ENCODE data around the gene UBL7.

Gene UBL7

DNA sequence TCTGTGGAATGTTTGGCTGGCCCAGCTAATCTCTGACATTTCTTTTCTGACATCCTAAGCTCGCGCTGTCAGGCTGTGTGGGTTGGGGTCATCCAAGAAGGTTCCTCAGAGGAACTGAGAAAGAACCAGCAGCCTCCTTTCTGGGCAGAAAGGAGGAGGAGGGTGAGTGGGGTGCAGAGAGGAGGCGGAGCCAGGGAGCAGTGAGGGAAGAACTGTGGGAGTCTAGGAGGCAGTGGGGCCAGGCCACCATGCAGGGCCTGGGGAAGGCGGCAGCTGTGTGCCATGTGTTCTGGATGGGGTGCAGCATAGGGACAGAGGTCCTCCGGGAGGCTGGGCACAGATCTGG lies 32.5 kb downstream of the UBL7 start:
- no peaks in the 10 kb centered on the region for H3K27me3 Mint-ChIP-seq
- peak overlapping the region; percentile 96 for H3K27ac Mint-ChIP-seq
- peaks cover 74 to 91% of the 10 kb centered on the region in 2 donors for H3K4me1 Mint-ChIP-seq
- no peaks in the 10 kb centered on the region for H3K9me3 Mint-ChIP-seq
- peak overlapping the region; percentile 91 to 94 for H3K4me3 Mint-ChIP-seq
- ATAC-seq (replicated peaks) (peak; percentile 64 to 65), DNase-seq (peak; percentile 59)
- H3K36me3 Mint-ChIP-seq = peaks cover 85 to 93% of the 10 kb centered on the region in 2 donors

DNA sequence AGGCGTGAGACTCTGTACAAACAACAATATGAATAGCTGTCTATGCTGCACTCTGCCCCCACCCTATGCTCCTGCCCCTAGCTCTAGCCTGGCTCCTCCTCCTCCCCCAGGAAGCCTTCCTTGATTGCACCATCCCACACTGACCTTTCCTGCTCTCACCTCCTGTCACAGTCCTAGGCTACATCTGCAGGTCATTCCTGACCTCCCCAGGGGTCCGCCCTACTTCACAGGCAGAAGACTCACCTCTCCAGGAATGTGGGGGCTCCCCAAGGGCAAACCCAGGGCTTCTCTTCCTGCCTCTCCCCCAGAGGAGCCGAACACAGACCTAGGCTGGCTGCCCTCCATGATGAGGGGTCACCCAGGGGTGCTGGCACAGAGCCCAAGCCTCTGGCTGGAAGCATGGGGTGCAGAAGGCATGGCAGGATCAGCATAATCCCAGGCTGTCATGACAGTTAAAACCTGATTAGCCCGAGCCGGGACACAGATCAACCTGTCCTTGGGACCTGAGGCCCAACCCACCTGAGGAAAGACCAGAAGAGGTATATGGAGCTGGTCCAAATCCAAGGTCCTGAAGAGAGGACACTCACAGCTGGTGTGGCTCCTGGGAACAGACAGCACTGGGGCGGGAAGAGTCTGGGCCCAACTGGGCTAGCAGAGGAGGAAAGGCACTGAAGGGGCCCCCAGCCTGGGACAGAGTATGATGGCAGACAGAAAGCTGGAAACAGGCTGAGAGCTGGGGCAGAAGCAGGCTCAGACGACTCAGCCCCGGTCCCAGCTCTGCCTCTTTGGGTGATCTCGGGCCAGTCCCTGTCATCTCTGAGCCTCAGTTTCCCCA lies 33.1 kb downstream of the UBL7 start:
- peak overlapping the region; percentile 91 to 94 for H3K4me3 Mint-ChIP-seq

DNA sequence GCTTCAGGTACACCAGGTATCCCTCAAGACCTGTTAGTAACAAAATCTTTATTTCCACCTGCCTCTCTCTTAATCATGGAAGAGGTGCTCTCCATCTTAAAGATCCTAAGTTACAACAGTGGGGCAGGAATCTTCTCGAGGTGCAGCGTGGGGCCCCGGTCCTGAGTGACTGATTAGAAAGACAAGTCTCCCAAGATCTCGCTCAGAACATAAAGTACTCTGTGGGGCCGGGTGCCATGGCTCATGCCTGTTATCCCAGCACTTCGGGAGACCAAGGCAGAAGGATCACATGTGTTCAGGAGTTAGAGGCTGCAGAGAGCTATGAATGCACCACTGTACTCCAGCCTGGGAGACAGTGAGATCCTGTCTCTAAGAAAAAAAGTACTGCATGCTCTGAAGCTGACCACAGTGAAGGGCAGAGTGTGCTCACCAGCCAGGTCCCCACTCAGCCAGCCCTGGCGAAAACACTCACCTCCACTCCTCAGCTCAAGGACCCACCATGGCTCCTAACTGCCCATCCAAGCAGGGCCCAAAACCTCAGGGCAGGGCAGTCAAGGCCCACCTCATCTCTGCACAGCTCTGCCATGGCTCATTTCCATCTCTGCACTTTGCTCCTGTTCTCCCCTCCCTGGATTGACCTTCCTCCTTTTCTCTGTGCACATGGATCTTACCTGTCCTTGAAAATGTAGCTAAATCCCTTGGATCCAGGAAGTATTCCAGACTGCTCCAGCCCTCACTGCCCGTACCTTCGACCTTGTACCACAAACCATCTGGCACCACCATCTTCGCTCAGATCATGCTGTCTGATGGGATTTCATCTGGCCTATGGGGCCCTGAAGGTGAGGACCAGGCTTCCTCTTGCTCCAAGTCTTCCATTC lies 34.3 kb downstream of the UBL7 start:
- DNase-seq = no peak
- peak overlapping the region; percentile 91 to 94 for H3K4me3 Mint-ChIP-seq
- peak overlapping the region; percentile 92 for H3K27ac Mint-ChIP-seq
- H3K27me3 Mint-ChIP-seq = no peaks in the 10 kb centered on the region
- H3K4me1 Mint-ChIP-seq = peaks cover 86 to 99% of the 10 kb centered on the region in 2 donors
- no peaks in the 10 kb centered on the region for H3K9me3 Mint-ChIP-seq
- peaks cover 83 to 96% of the 10 kb centered on the region in 2 donors for H3K36me3 Mint-ChIP-seq
- ATAC-seq (replicated peaks) = no peak

More for the DNA sequence above, 33.1 kb downstream of the UBL7 start:
- no peaks in the 10 kb centered on the region for H3K27me3 Mint-ChIP-seq
- H3K4me1 Mint-ChIP-seq = peaks cover 79 to 97% of the 10 kb centered on the region in 2 donors
- peaks cover 85 to 98% of the 10 kb centered on the region in 2 donors for H3K36me3 Mint-ChIP-seq
- DNase-seq (no peak), ATAC-seq (replicated peaks) (no peak)
- peak overlapping the region; percentile 96 for H3K27ac Mint-ChIP-seq
- no peaks in the 10 kb centered on the region for H3K9me3 Mint-ChIP-seq

DNA sequence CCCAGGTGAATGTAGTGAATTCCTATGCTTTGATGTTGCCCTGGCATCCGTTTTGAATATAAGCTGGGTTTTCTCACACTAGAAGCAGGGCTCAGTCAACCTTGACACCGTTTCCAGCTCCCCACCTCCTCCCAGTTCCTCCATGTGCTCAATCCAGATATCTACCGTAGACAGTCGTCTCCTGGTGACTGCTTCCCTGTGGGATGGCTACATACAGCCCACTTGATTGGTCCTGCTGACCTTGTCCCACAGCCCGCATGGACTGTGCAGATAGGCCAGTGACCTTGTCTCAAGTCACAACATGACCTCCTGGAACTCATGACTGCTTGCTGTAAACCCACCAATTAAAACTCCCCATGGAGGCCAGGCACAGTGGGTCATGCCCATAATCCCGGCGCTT lies 35.3 kb downstream of the UBL7 start:
- Mint-ChIP-seq H3K4me1 (peaks cover 86 to 100% of the 10 kb centered on the region in 2 donors), H3K4me3 (peak overlapping the region; percentile 91 to 94)

DNA sequence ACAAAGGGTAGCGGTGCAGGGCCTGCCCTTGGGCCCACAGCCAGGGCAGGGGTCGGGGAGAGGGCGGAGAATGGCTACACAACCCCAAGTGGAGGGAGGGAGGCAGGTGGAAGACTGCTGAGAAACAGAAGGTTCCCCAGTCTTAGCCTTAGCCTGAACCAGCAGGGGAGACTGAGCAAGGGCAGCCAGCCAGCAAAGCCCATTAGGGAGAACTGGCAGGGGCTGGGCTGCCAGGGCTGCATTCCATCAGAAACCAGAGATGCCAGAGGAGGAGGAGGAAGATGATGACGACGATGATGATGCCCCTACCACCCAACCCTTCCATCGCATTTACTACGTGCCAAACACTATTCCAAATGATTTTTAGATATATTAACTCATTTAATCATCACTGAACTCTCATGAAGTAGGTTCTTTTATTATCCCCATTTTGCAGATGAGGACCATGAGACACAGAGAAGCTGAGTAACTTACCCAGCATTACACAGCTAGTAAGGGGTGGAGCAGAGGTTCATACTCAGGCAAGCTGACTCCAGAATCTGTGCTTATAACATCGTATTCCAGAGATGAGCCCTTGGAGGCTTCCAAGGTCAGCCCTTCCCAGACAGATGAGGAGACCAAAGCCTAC lies 35.9 kb downstream of the UBL7 start:
- DNase-seq (no peak), ATAC-seq (replicated peaks) (no peak)
- H3K27ac Mint-ChIP-seq = peak overlapping the region; percentile 92
- H3K36me3 Mint-ChIP-seq = peaks cover 84 to 96% of the 10 kb centered on the region in 2 donors
- H3K9me3 Mint-ChIP-seq = no peaks in the 10 kb centered on the region
- H3K27me3 Mint-ChIP-seq = no peaks in the 10 kb centered on the region
- H3K4me3 Mint-ChIP-seq = peak overlapping the region; percentile 91 to 94
- peaks cover 90 to 100% of the 10 kb centered on the region in 2 donors for H3K4me1 Mint-ChIP-seq

More for the DNA sequence above, 35.3 kb downstream of the UBL7 start:
- ATAC-seq (replicated peaks) (no peak), DNase-seq (no peak)
- Mint-ChIP-seq H3K36me3 (peaks cover 84 to 96% of the 10 kb centered on the region in 2 donors), H3K27ac (peak overlapping the region; percentile 92), H3K27me3 (no peaks in the 10 kb centered on the region), H3K9me3 (no peaks in the 10 kb centered on the region)

DNA sequence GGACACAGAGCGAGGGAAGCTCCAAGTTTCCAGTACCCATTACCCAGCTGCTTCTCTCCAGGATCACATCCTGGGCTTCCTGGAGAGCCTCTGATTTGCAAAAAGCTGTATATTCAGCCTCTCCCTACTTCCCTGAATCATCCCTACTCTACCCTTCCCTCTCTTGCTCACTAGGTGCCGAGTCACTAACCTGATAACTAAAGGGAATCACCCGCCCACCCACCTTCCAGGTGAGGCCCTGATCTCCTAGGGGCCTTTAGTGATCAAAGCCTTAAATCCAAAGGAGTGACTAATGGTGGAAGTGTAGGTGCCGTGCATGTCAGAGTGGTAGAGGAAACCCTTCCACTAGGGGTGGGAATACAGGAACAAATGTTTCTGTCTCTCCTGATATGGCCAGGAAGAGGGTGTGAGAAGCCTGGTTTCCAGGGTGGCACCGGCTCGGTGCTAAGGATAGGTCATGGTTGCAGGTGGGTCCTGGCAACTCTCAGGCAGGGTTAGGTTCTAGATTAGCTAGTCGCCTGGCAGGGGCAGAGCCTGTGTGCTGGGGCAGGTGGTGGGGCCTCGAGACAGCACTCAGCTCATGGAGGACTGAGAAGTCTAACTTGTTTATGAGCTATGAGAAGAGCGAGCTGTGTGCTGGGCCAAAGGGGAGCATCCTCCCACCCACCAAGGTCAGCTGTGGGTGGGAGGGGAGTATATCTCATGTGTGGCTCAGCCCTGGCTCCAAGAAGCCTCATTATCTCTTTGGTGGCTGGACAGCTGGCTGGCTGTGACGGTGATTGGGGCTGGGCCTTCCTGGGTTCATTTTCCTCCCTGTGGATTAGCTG lies 37.3 kb downstream of the UBL7 start:
- Mint-ChIP-seq H3K36me3 (peaks cover 82 to 92% of the 10 kb centered on the region in 2 donors), H3K9me3 (no peaks in the 10 kb centered on the region), H3K4me3 (peak overlapping the region; percentile 83 to 85), H3K27me3 (no peaks in the 10 kb centered on the region), H3K27ac (peak overlapping the region; percentile 91), H3K4me1 (peaks cover 84 to 100% of the 10 kb centered on the region in 2 donors)
- DNase-seq = no peak
- ATAC-seq (replicated peaks) = no peak

DNA sequence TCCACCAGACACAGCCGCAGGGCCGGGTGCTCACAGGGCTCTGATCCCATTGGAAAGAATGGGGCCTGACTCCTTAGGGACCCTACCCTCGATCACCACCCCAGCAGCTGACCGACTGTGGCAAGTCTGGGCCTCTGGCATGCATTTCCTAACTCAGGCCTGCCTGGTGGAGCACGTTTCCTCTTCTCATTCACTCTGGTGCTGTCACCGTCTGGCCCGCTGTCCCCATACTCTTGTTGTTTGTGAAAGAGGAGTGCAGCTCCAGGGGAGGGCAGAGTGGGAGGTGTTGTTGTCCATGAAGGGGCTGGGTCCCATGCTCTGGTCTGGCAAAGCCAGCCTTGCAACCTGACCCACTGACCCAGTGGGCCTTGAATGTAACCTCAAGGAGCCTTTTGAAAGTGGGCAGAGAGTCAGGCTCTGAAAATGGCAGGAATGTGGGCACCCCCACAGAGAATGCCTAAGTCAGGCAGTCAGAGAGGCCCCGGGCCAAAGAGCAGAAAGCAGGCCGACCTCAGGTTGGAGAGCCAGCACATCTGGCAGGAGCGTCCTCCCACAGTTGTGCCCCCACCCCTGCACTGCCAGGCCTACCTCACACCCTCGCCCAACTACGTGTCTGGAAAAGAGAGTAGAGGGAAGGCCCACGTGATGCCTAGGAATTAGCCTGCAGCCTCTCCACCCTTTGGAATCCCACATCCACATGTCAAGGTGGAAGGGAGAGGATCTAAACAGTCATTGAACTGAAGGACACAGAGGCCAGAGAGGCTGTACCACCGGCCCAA lies 38.1 kb downstream of the UBL7 start:
- H3K4me3 Mint-ChIP-seq = peak overlapping the region; percentile 83 to 85
- DNase-seq = no peak
- peak overlapping the region; percentile 93 for H3K27ac Mint-ChIP-seq

DNA sequence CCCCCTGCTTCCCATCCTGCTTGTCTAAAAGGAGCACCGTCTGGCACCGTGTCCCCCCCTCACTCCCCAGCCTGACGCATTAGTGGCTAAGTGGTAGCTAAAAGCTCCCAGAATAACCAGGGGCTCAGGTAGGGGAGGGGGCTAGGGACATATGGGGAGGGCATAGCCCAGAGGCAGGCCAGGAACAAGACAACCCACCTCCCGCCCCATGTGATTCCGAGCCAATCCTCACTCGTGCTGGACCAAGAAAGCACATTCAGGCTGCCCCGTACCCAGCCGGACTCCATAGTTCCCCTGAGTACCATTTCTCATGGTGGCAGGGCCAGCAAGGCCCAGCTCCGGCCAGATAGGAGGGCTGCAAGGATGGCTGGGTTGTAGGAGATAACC lies 38.7 kb downstream of the UBL7 start:
- Mint-ChIP-seq H3K36me3 (peaks cover 83 to 92% of the 10 kb centered on the region in 2 donors), H3K27me3 (no peaks in the 10 kb centered on the region), H3K4me1 (peaks cover 86 to 100% of the 10 kb centered on the region in 2 donors), H3K4me3 (peak overlapping the region; percentile 83 to 85), H3K27ac (peak overlapping the region; percentile 93), H3K9me3 (no peaks in the 10 kb centered on the region)
- DNase-seq (no peak), ATAC-seq (replicated peaks) (no peak)

More for the DNA sequence above, 38.1 kb downstream of the UBL7 start:
- ATAC-seq (replicated peaks) = peak; percentile 20 to 30
- Mint-ChIP-seq H3K9me3 (no peaks in the 10 kb centered on the region), H3K36me3 (peaks cover 82 to 92% of the 10 kb centered on the region in 2 donors), H3K27me3 (no peaks in the 10 kb centered on the region), H3K4me1 (peaks cover 86 to 100% of the 10 kb centered on the region in 2 donors)

DNA sequence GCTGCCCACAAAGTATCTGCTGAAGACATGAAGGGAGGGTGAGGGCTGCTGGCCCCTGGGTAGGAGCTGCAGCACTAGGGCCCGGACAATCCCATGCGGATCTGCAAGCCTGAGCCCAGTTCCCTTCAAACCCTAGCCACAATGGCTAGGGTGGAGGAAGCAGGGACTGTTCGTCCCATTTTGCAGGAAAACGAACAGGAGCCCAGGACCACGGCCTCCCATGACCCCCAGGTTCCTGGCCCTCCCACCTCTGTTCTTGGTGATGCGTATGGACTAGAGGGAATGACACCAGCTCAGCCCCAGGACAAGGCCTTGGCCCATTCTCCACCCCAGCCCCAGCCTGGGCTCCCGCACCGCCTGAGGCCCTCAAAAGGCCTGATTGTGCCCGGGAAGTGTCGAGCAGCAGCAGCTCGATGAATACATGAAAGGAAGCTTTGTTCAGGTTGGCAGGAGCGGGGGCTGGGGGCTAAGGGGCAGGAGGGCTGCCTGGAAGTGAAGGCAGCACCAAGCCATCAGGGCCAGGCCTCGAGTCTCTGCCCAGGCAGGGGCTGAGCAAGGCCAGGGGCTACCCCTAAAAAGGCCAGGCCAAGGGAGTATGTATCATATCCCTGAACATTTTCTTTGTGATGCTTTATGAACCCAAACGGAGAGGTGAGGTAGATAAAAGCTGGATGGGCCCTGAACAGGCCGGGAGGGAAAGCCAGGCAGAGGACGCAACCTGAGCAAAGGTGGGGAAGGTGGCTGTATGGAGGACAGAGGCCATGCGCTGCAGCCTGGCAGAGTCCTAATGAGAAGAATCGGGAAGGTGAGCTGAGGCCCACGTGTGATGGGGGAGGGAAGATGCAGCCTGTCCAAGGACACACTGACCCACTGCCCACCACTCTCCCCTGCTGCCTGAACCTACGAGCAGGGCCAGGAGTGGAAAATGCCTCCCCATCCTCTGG lies 39.4 kb downstream of the UBL7 start:
- peak overlapping the region; percentile 93 for H3K27ac Mint-ChIP-seq
- H3K4me1 Mint-ChIP-seq = peaks cover 86 to 100% of the 10 kb centered on the region in 2 donors
- ATAC-seq (replicated peaks) = no peak
- no peaks in the 10 kb centered on the region for H3K27me3 Mint-ChIP-seq
- H3K9me3 Mint-ChIP-seq = no peaks in the 10 kb centered on the region
- H3K36me3 Mint-ChIP-seq = peaks cover 84 to 92% of the 10 kb centered on the region in 2 donors
- peak overlapping the region; percentile 83 to 85 for H3K4me3 Mint-ChIP-seq
- no peak for DNase-seq

DNA sequence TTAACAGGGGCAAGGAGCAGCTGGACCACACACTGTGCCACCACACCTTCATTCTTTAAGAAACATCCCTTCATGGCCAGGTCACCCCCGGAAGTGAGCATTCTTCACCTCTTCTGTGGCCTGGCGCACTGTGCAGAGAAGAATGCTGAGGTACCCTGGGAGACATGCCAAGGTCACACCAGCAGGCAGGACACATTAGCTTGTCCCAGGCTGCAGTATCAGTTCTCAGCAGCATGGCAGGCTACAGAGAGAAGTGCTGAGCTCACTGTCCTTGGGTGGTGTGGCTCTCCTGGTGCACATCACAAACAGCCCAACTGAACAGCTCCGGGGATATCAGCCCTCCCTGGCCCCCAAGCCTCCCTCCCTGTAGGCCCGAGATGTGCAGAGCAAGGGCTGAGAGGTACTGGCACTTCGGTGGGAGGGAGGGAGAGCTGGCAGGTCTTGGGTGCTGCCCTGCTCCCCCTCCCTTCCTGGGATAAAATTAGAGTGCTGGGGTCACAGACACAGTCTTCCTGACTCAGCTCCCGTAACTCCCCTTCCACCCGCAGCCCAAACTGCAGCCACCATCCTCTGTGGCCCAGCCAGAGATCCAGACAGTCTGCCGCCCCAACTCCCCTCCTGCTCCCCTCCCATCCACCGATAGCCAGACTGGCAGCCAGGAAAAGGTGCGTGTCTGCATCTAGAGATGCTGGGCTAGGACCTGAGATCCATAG lies 40.6 kb downstream of the UBL7 start:
- DNase-seq (no peak), ATAC-seq (replicated peaks) (peak in 1 of 2 donors; percentile 14)
- H3K27ac Mint-ChIP-seq = peak overlapping the region; percentile 93
- H3K9me3 Mint-ChIP-seq = no peaks in the 10 kb centered on the region
- H3K36me3 Mint-ChIP-seq = peaks cover 85 to 92% of the 10 kb centered on the region in 2 donors
- H3K4me1 Mint-ChIP-seq = peaks cover 86 to 100% of the 10 kb centered on the region in 2 donors
- H3K27me3 Mint-ChIP-seq = no peaks in the 10 kb centered on the region
- peak overlapping the region; percentile 83 to 85 for H3K4me3 Mint-ChIP-seq

DNA sequence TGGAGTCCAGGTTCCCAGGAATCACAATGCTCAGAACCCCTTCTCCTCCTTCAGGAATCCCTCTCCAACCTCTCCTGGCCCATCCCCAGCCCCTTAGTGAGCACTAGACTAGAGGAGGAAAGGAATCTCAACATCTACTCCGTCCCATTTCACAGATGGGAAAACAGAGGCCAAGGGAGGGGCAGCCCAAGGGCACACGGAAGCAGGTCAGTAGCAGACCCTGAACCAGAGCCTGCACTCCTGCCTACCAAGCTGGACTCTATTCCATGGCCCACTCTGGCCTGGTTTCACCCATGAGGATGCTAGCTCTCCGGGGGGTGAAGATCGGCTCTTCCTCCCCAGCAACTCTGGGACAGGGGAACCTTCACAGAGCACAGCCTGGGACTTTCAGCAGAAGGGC lies 41.5 kb downstream of the UBL7 start:
- Mint-ChIP-seq H3K4me1 (peaks cover 84 to 100% of the 10 kb centered on the region in 2 donors), H3K27ac (peak overlapping the region; percentile 93), H3K9me3 (no peaks in the 10 kb centered on the region), H3K4me3 (peak overlapping the region; percentile 47 to 70), H3K27me3 (no peaks in the 10 kb centered on the region), H3K36me3 (peaks cover 89 to 94% of the 10 kb centered on the region in 2 donors)
- DNase-seq (no peak), ATAC-seq (replicated peaks) (no peak)
